Esophagus squamous epithelium (tissue), 4 donors: Measurements from ENCODE around the gene KCNC3.

Experiments
- POLR2A ChIP-seq, 4 donors: fragments of 450-650 bp; IDR thresholded peaks; one replicate each; pipeline ENCODE4 v1.6.1; 2017; ENCODE audit warnings: antibody characterized with exemption in 4 of 4, mild to moderate bottlenecking in 4 of 4, moderate library complexity in 3 of 4
- TF ChIP-seq, protein P1 (sequence below), 6 experiments: fragments of 450-650 bp in 4 of 6; fragments of 200-600 bp in 2 of 6; sonication (generic) in 2 of 6; IDR thresholded peaks; one replicate each; pipeline ENCODE4 v1.5.1; 2016 to 2019; ENCODE audit warnings: antibody characterized with exemption in 6 of 6, mild to moderate bottlenecking in 4 of 6, moderate library complexity in 4 of 6

DNA sequence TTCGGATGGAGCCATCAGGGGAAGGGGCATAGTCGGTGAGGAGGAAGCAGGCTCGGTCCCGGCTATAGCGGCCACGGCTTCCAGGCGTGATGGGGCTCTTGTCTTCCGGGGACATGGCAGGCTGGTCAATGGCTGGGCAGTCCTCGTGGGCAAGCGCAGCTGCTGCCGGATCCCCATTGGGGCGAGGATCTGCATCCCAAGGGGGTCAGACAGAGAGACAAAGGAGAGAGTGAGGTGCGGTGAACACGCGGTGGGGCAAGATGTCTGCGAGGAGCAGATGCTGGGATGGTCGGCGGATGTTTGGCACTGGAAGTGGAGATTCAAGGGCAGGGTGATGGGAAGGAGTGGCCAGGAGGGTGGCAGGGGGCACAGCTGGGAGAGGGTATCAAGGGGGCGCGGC is 8.6 kb downstream of the KCNC3 start:
- TF ChIP-seq, protein P1, sequence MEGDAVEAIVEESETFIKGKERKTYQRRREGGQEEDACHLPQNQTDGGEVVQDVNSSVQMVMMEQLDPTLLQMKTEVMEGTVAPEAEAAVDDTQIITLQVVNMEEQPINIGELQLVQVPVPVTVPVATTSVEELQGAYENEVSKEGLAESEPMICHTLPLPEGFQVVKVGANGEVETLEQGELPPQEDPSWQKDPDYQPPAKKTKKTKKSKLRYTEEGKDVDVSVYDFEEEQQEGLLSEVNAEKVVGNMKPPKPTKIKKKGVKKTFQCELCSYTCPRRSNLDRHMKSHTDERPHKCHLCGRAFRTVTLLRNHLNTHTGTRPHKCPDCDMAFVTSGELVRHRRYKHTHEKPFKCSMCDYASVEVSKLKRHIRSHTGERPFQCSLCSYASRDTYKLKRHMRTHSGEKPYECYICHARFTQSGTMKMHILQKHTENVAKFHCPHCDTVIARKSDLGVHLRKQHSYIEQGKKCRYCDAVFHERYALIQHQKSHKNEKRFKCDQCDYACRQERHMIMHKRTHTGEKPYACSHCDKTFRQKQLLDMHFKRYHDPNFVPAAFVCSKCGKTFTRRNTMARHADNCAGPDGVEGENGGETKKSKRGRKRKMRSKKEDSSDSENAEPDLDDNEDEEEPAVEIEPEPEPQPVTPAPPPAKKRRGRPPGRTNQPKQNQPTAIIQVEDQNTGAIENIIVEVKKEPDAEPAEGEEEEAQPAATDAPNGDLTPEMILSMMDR (IDR thresholded peaks at IDR 0.05): no peak
- no peak for TF ChIP-seq POLR2A (IDR thresholded peaks at IDR 0.05)
